GM21447 (cell line): ENCODE measurements around the gene UBAC1.

ENCODE experiments used
- ATAC-seq: cut with Tn5 transposase; IDR thresholded peaks from one replicate; pipeline ENCODE4 v1.9.1; 2021; ENCODE audit not compliant: unreplicated experiment

Gene UBAC1

GRCh38 chr9:135993765-135994500, 32.8 kb upstream of the UBAC1 start:
- no peak for ATAC-seq

- ATAC-seq, result no peak
Observed at GRCh38 chr9:135993409-135993742, 32.2 kb upstream of the UBAC1 start.

- ATAC-seq, result no peak
Observed at GRCh38 chr9:135992486-135993408, 31.6 kb upstream of the UBAC1 start.

- ATAC-seq, result no peak
Observed at GRCh38 chr9:135991771-135992170, 30.6 kb upstream of the UBAC1 start.

- no peak for ATAC-seq
Observed at GRCh38 chr9:135990468-135991429, 29.6 kb upstream of the UBAC1 start.

- ATAC-seq, result no peak
Observed at GRCh38 chr9:135989722-135990467, 28.7 kb upstream of the UBAC1 start.

- no peak for ATAC-seq
Observed at GRCh38 chr9:135989157-135989556, 28.0 kb upstream of the UBAC1 start.

- ATAC-seq, result no peak
Observed at GRCh38 chr9:135988493-135988892, 27.3 kb upstream of the UBAC1 start.

GRCh38 chr9:135987838-135988404, 26.7 kb upstream of the UBAC1 start:
- ATAC-seq, result no peak

GRCh38 chr9:135986605-135987004, 25.4 kb upstream of the UBAC1 start:
- no peak for ATAC-seq

GRCh38 chr9:135985889-135986288, 24.7 kb upstream of the UBAC1 start:
- no peak for ATAC-seq

GRCh38 chr9:135985459-135985774, 24.2 kb upstream of the UBAC1 start:
- no peak for ATAC-seq

GRCh38 chr9:135984072-135984710, 23.0 kb upstream of the UBAC1 start:
- no peak for ATAC-seq

- no peak for ATAC-seq
Observed at GRCh38 chr9:135983208-135984071, 22.3 kb upstream of the UBAC1 start.

GRCh38 chr9:135982499-135983207, 21.5 kb upstream of the UBAC1 start:
- ATAC-seq, result no peak

GRCh38 chr9:135980926-135981630, 19.9 kb upstream of the UBAC1 start:
- ATAC-seq, result no peak

GRCh38 chr9:135979547-135980166, 18.5 kb upstream of the UBAC1 start:
- no peak for ATAC-seq
